ENCODE results near the gene ANTXRL. TPM values are rescaled to one million over a fixed set of nuclear protein-coding genes. Genes with fewer than 3 reads are reported as not detected.
"Not testable (repeated sequence)": the region's sequence is repeated elsewhere in the genome, so short reads cannot be mapped to it uniquely, and the experiment has no call there.

The ANTXRL gene
- total RNA-seq, 1 experiment from 2014 or later = not detected

- DNase-seq (ENCODE audit: unreplicated experiment) = no peak
- Mint-ChIP-seq H3K4me3 (ENCODE audit: unreplicated experiment) (no peak overlapping the region), H3K9me3 (ENCODE audit: unreplicated experiment) (peaks cover 7% of the 10 kb centered on the region), H3K4me1 (ENCODE audit: insufficient read depth, unreplicated experiment) (no peaks in the 10 kb centered on the region), H3K27me3 (ENCODE audit: insufficient read depth, unreplicated experiment) (peaks cover 10% of the 10 kb centered on the region), H3K27ac (ENCODE audit: low read depth, unreplicated experiment) (no peak overlapping the region), H3K36me3 (ENCODE audit: insufficient read depth, unreplicated experiment) (no peaks in the 10 kb centered on the region)
- CTCF ChIA-PET = interaction anchor here (1.0 kb wide), 1 partner anchor 18 kb away, joined by 4 read pairs; no protein-coding TSS in a partner anchor
- TF ChIP-seq, protein P1, sequence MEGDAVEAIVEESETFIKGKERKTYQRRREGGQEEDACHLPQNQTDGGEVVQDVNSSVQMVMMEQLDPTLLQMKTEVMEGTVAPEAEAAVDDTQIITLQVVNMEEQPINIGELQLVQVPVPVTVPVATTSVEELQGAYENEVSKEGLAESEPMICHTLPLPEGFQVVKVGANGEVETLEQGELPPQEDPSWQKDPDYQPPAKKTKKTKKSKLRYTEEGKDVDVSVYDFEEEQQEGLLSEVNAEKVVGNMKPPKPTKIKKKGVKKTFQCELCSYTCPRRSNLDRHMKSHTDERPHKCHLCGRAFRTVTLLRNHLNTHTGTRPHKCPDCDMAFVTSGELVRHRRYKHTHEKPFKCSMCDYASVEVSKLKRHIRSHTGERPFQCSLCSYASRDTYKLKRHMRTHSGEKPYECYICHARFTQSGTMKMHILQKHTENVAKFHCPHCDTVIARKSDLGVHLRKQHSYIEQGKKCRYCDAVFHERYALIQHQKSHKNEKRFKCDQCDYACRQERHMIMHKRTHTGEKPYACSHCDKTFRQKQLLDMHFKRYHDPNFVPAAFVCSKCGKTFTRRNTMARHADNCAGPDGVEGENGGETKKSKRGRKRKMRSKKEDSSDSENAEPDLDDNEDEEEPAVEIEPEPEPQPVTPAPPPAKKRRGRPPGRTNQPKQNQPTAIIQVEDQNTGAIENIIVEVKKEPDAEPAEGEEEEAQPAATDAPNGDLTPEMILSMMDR (IDR thresholded peaks at IDR 0.05; ENCODE audit: unreplicated experiment) = no peak
- POLR2A ChIA-PET = no interaction called here
- no TSS peak for BruUV-seq (replicated peaks)
- intact Hi-C loops (cut with micrococcal nuclease) = no loop called here
Observed at GRCh38 chr10:46247181-46247475, 39.7 kb upstream of the ANTXRL start.

- CTCF ChIA-PET = no interaction called here
- Mint-ChIP-seq H3K4me1 (ENCODE audit: insufficient read depth, unreplicated experiment) (no peaks in the 10 kb centered on the region), H3K27me3 (ENCODE audit: insufficient read depth, unreplicated experiment) (peaks cover 1% of the 10 kb centered on the region)
Observed at GRCh38 chr10:46247808-46248569, 38.8 kb upstream of the ANTXRL start.

GRCh38 chr10:46248651-46249146, 38.1 kb upstream of the ANTXRL start:
- TF ChIP-seq, protein P1 (IDR thresholded peaks at IDR 0.05; ENCODE audit: unreplicated experiment) = no peak
- no peak overlapping the region for H3K4me3 Mint-ChIP-seq (ENCODE audit: unreplicated experiment)
- no peak overlapping the region for H3K27ac Mint-ChIP-seq (ENCODE audit: low read depth, unreplicated experiment)
- no peaks in the 10 kb centered on the region for H3K36me3 Mint-ChIP-seq (ENCODE audit: insufficient read depth, unreplicated experiment)
- DNase-seq (ENCODE audit: unreplicated experiment) = no peak
- H3K27me3 Mint-ChIP-seq (ENCODE audit: insufficient read depth, unreplicated experiment) = no peaks in the 10 kb centered on the region
- no peaks in the 10 kb centered on the region for H3K4me1 Mint-ChIP-seq (ENCODE audit: insufficient read depth, unreplicated experiment)
- intact Hi-C loops (cut with micrococcal nuclease) = no loop called here
- H3K9me3 Mint-ChIP-seq (ENCODE audit: unreplicated experiment) = no peaks in the 10 kb centered on the region
- ChIA-PET CTCF (no interaction called here), POLR2A (no interaction called here)
- no TSS peak for BruUV-seq (replicated peaks)

More at GRCh38 chr10:46247808-46248569, 38.8 kb upstream of the ANTXRL start:
- no peak for DNase-seq (ENCODE audit: unreplicated experiment)
- H3K27ac Mint-ChIP-seq (ENCODE audit: low read depth, unreplicated experiment) = no peak overlapping the region
- no peaks in the 10 kb centered on the region for H3K36me3 Mint-ChIP-seq (ENCODE audit: insufficient read depth, unreplicated experiment)
- no peaks in the 10 kb centered on the region for H3K9me3 Mint-ChIP-seq (ENCODE audit: unreplicated experiment)
- intact Hi-C loops (cut with micrococcal nuclease) = no loop called here
- POLR2A ChIA-PET = no interaction called here
- no TSS peak for BruUV-seq (replicated peaks)
- no peak overlapping the region for H3K4me3 Mint-ChIP-seq (ENCODE audit: unreplicated experiment)
- TF ChIP-seq, protein P1 (IDR thresholded peaks at IDR 0.05; ENCODE audit: unreplicated experiment) = no peak

GRCh38 chr10:46249617-46250344, 37.0 kb upstream of the ANTXRL start:
- CTCF ChIA-PET; H3K27ac Mint-ChIP-seq (ENCODE audit: low read depth, unreplicated experiment); DNase-seq (ENCODE audit: unreplicated experiment); H3K36me3 Mint-ChIP-seq (ENCODE audit: insufficient read depth, unreplicated experiment); H3K4me3 Mint-ChIP-seq (ENCODE audit: unreplicated experiment); intact Hi-C loops (cut with micrococcal nuclease); POLR2A ChIA-PET; BruUV-seq (replicated peaks); H3K4me1 Mint-ChIP-seq (ENCODE audit: insufficient read depth, unreplicated experiment); H3K27me3 Mint-ChIP-seq (ENCODE audit: insufficient read depth, unreplicated experiment); H3K9me3 Mint-ChIP-seq (ENCODE audit: unreplicated experiment): not testable (repeated sequence)

Data from MCF 10A (cell line).